GM19240 (cell line): ENCODE data around the gene ITGB6.
"Not testable (repeated sequence)": the region's sequence is repeated elsewhere in the genome, so short reads cannot be mapped to it uniquely, and the experiment has no call there.

ENCODE experiments used
- DNase-seq: peaks from one replicate; pipeline ENCODE4 v3.0.0; 2011; ENCODE audit warnings: low spot score; ENCODE audit not compliant: insufficient read length

Gene ITGB6

DNA sequence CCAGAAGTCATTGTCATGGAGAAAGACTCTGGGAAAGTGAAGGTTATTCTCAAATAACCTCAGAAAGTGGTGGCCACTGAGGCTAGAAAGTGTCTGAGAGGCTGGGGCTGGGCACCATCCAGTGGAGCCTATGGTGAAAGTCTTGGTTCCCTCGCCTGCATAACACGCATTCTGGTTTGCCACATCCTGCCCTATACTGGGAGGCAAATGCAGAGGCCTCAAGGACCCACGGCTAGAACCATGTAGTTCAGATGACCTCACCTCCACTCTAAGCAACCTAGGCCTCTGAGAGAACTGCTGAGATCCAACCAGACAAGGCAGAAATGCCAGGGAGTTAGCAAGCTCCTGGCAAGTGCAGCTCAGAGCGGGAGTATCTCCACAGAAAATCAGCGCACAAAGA, 5.1 kb downstream of the ITGB6 start:
- DNase-seq, result no peak

DNA sequence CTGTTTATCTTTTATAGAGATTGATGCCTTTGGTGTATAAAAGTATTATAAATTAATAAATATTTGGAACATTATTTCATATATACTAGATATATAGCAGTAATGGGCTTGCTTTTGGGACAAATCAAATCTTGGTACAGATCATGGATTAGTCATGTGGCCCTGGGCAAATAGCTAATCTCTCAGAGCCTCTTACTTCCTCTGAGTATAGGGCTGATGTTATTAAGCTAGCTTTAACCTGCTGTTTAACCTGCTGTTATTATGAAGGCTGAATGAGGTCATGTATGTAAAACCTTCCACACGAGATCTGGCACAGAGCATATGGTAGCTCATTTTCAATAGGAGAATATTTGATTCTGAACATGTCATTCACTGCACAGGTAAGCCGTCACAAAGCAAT, 5.7 kb downstream of the ITGB6 start:
- no peak for DNase-seq

DNA sequence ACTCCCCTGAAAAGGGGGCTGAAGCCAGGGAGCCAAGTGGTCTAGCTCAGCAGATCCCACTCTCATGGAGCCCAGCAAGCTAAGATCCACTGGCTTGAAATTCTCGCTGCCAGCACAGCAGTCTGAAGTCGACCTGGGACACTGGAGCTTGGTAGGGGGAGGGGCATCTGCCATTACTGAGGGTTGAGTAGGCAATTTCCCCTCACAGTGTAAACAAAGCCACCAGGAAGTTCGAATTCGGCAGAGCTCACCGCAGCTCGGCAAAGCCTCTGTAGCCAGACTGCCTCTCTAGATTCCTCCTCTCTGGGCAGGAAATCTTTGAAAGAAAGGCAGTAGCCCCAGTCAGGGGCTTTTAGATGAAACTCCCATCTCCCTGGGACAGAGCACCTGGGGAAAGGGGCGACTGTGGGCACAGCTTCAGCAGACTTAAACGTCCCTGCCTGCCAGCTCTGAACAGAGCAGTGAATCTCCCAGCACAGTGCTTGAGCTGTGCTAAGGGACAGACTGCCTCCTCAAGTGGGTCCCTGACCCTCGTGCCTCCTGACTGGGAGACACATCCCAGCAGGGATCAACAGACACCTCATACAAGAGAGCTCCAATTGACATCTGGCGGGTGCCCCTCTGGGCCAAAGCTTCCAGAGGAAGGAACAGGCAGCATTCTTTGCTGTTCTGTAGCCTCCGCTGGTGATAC, 18.8 kb downstream of the ITGB6 start:
- DNase-seq, result not testable (repeated sequence)

DNA sequence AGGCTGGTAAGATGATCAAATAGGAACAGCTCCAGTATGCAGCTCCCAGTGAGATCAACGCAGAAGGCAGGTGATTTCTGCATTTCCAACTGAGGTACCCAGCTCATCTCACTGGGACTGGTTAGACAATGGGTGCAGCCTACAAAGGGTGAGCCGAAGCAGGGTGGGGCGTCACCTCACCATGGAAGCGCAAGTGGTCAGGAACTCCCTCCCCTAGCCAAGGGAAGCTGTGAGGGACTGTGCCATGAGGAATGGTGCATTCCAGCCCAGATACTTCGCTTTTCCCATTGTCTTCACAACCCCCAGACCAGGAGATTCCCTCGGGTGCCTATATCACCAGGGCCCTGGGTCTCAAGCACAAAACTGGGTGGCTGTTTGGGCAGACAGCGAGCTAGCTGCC, 19.4 kb downstream of the ITGB6 start:
- not testable (repeated sequence) for DNase-seq

DNA sequence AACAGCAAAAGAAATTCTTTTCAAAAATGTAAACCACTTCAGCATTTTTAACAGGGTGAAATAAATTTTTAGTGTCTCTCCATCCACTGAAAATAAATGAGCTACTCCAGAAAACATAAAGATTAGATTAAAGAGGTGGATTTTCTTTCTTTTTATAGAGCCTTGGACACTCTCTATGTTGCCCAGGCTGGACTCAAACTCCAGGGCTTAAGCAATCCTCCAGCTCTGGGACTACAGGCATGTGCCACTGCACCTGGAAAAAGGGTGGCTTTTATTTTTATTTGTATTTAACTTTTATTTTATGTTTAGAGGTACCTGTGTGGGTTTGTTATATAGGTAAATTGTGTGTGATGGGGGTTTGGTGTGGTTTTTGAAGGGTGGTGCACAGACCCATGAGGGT, 19.9 kb downstream of the ITGB6 start:
- no peak for DNase-seq

DNA sequence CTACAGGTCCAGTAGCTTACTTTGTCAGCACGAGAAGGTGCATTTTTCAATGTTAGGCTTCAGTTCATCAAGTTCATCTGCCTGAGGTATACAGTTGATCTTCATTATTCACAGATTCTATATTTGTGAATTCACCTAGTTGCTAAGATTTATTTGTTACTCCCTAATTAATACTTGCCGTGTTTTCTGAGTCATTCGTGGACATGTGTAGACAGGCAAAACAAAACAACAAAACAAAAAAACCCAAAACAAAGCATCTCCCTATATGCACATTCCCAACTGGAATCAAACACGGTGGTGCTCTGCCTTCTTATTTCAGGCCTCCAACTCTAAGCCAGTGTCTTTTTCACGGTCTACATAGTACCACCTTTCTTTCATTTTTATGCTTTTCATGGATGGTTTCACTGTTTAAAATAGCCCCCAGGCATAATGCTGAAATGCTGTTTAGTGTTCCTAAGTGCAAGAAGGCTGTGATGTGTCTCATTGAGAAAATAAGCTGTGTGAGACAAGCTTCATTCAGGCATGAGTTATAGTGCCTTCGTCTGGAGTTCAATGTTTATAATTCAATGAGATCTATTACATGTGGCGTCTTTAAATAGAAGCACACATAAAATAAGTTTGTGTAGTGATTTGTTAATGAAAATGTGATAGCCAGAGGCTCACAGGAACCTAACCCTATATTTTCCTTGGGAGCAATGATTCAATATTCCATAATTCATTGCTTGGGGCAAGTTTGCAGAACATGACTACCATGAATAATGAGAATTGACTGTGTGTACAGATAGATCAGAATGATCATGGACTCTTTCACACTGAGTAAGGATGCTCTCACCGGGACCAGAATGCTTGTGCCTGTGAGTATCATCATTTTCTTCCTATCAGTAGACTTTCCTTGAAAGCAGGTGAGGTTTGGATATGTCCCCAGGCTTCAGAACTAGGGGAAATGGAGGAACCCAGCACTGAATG, 24.6 kb downstream of the ITGB6 start:
- DNase-seq, result no peak

DNA sequence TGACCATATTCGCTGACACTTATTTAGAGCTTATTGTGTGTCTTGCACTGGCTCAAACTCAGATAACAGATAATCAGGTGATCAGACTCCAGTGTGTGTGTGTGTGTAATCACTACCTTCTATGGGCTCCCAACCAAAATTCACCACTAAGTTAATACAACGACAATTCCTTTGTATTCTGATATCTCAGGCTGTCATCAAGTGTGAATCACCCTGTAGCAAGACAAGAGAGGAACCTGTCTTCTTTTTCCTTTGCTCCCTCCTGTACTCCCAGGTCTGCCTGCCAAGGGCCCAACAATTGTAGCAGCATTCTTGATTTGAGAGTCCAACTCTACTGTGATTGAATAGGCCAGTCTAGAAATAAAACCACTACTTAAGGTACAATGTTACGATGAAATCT, 25.8 kb downstream of the ITGB6 start:
- DNase-seq, result no peak

DNA sequence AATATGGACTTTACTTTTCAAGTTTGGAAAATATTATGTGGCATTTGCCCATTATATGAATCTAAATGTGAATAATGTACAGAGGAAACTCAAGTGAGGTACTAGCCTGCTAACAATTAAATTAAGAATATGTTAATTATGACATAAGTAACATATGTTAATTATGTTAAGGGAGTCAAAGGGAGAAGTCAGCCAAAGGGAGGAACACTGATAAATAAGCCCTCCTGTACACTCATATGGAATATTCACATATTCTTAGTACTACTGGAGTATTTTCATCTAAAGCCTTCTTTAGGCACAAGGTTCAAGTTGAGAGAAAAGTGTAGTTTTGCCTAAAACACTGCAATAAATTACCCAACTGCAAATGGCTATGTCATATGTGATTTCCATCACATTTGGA, 30.1 kb downstream of the ITGB6 start:
- no peak for DNase-seq

DNA sequence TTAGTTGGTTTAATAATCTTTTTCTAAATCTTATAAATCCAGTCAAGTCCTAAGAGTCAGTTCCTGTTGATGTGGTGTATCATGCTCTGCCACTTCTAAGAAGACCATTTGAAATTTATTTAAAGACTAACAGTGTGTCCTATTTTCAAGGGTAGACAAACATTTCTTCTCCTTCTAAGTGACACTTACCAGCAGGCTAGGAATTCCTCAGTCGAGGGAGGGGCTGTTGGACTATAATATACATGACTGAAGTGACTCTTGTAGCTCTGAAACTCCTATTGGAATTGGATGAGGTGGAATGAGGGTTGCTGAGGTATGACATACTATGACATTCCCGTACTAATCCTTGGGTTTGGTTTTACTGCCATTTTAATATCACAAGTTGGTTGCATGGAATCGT, 30.6 kb downstream of the ITGB6 start:
- DNase-seq, result no peak

DNA sequence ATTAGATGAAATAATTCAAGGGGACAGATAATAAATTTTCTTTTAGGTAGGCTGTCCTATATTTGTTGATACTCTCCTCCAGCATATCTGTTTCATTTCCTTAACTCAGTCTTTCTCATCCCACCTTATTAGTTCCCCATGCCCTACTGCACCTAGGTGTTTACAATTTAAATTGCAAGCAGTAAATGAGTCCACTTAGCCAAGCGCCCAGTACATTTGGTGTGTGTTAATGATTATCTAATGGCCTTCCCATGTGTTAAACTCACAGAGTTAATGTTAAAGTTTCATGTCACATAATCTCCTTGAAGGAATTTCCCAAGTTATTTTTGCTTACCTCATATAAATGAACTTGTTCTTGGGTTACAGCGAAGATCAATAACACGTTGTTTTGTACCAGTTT, 31.2 kb downstream of the ITGB6 start:
- no peak for DNase-seq

DNA sequence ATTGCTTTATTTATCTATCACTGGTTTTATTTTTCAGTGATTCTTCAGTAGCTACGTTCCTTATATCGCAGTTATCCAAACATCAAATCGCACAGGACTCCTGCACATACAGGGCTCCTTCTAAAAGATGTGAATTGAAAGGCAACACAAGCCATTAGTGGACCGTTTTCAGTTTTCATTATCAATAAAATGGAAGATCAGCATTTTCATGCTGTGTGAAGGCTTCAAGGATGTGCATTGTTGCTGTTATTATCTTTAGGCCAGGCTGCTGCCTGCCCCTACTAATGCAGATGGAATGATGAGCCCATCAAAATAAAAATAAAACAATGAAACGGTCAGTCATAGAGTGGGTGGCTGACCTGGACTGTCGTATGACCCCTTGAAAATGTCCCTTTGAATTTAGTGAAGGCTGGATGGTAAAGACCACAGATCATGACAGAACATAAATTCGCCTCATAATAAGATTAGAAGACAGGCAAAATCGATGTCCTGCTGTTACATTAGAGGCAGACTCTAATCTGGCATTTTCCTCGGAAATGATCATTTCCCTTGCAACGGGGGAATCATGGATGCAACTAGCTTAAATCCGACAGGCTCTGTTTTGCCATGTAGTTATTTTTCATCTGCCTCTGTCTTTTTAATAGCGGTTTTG, 32.9 kb downstream of the ITGB6 start:
- DNase-seq, result no peak

DNA sequence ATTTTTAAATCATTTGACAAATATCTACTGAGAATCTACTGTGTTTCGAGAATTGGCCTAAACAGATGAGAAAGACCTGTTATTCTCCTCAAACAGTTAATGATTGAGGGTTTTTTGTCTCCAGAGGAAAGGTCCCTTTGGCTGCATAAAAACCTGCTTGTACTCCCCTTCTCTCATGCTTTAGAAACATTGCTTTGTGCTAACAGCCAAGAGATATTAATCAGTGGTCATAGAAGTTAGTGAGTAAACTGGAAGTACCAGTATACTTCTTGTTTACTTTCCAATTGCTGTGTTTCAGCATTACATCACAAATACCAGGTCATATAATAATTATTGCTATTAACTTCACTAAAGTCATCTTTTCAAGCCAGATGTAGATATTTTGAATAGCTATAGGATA, 34.1 kb downstream of the ITGB6 start:
- DNase-seq, result no peak

DNA sequence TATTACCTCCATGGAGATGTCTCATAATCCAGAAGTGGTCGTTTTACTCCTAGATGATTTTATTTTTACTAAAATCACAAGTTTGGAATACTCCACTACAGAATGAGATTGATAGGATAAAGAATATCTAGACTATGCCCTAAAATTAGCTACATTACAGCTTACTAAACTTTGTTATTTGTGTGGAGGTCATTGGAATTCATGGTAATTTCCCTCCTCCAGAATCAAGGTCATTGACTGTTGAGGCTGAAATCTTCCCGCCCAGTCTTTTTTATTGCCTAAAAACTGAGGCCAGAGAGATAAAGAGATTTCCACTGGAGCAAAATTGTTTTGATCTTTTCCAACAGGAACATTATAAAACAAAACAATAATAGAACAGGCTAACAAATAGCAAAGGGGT, 35.0 kb downstream of the ITGB6 start:
- no peak for DNase-seq

DNA sequence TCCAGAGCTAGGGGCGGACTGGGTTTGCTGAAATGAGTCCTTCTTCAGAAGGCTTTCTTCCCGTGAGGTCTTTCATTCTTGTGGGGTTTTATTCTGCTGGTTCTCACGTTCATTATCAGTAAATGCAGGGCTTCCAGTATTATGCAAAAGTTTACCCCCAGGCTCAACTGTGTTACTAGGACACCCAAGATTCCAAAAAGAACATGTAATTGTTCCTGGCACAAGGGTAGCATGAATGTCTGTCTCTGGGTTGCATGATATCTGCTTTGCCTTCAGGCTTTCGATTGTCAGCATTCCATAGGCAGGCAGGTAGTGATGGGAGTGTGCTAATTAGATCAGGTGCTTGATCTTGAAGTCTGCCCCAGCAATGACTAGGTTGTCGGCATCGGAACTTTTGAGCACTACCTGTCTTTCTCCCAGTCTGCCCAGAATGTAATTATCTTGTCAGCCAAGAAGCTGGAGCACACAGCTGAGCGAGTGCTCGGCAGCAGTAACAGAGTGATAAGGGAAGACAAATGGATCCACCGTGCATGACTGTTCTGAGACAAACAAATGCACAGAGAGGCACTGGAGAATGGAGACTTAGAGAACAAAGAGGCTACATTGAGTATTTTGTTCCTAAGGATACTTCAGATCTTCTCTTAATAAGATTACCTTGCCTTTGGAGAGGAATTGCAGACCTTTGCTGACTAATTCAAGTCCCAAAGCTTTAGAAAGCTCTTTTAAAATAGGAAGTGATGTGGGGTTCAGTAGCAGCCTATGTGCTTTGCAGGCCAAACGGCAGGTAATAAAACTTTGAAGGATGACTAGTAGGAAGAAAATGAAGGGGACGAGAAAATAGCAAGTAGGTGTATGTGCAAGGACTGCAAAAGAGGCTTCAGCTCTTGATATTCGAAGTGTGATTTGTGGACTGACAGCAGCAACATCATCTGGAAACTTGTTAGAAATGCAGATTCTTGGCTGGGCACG, 41.9 kb downstream of the ITGB6 start:
- no peak for DNase-seq

DNA sequence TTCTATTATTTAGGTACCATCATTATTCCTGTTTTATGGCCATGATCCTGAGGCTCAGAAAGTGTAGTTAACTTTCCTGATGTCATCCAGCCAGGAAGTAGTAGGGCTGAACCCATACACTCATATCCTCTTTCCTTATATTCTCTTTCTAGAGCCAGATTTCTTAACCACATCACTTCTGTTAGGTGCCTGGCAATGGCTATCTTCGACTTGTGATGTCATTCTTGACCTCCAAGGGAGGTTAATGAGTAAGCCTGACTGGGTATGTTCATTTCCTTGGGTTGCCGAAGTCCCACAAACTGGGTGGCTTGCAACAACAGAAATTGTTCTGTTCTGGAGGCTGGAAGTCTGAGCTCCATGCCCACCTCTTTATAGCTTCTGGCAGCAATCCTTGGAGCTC, 43.4 kb downstream of the ITGB6 start:
- no peak for DNase-seq

DNA sequence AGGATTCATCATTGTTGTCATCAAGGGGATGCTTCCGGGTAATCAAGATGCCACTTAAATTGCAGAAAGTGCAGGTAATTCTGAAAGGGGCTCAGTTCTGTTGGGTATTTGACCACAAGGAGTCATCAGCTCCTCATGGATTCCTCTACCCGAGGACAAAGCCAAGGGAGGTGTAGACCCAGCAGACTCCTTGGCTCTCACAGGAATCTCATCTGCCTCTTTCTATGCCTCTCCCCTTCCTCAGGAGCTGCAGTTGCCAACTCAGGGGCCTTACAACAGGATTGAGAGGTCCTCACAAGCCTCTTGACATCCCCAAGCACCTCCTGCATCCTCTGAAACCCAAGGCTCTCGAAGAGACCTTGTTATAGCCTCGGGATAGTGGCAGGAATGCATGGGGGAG, 44.0 kb downstream of the ITGB6 start:
- no peak for DNase-seq

DNA sequence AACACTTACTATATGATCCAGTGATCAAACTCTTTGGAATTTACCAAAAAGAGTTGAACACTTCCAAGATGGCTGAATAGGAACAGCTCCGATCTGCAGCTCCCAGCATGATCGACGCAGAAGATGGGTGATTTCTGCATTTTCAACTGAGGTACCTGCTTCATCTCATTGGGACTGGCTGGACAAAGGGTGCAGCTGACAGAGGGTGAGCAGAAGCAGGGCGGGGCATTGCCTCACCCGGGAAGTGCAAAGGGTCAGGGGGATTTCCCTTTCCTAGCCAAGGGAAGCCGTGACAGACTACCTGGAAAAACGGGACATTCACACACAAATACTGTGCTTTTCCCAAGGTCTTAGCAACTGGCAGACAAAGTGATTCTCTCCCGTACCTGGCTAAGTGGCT, 51.7 kb downstream of the ITGB6 start:
- not testable (repeated sequence) for DNase-seq

DNA sequence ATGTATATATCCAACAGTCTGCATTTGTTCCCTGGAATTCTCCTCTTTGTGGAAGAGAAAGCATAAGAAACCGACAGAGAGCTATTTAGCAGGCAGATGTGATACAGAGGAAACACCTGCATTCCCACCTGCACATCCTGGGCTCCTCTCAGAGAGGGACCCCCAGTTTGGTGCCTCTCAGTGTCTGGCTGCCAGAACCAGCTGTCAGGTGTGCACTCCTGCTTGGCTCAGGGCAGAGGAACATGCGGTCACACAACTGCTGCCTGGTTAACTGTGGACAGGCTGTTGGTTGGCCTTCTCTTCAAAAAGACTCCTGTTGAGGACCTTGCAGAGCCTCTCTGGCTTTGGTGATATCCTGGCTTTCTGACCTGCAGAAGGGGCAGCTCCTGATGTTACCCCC, 54.6 kb downstream of the ITGB6 start:
- no peak for DNase-seq

DNA sequence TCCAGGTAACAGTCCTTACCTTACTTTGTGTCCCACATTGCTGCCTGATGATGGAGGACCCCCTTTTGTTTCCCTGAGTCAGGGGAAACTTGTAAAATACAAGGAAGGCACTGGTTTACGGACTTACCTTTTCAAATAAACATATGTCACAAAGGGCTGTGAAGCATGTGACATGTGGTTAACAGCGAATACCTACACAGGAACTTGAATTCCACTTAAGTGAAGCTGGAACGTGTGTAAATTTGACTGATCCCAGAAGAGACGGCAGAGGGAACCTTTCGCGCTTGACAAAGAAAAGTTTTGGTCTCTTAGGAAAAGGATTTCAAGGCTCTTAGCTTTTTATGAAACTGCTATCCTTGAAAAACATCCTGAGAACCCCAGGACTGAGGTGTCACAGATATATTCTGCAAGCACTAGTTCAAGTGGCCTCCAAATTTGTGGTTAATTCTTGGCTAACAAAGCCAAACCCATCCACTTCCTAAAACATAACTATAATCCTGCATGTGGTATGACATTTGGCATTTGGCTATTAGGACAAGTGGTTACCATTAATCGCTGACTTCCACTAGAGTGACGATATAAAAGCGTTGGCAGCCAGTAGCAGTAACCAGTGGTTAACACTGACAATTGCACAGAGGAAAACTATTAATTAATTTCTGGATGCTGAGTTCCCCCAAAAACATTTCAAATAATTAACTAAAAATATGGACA, 55.6 kb downstream of the ITGB6 start:
- no peak for DNase-seq

DNA sequence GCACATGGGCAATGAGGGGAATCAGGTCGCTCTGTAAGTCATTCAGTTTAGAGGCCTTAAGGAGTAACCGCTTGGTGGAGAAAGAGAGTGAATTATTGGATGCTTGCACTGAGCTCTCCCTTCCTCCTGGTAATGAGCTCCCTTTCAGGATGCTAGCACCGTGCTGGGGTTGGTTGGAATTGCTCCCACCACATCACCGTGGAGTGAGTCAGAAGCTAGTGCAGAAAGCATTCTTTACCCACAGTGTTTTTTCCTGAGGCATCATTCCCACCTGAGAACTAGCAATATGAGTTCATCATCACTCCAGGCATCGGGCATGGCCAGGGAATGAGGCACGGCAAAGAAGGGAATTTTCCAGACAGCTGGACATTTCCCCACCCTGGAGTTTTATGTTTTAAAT, 57.6 kb downstream of the ITGB6 start:
- no peak for DNase-seq
